Smooth muscle cell (in vitro differentiated cells): Measurements from ENCODE around the gene DEF6. TPM values are rescaled to one million over a fixed set of nuclear protein-coding genes. Genes with fewer than 3 reads are reported as not detected.

Source experiments
- DNase-seq: peaks from one replicate; lab custom pipeline; 2025; ENCODE audit not compliant: unreplicated experiment; lab: John Stamatoyannopoulos, UW
- H2AFZ ChIP-seq: fragments of 200-600 bp; sonication (generic); 2 replicates; pipeline ENCODE4 v1.6.0; 2016; ENCODE audit warnings: antibody characterized with exemption, low read depth, mild to moderate bottlenecking
- H3F3A ChIP-seq: fragments of 200-600 bp; sonication (generic); 2 replicates; pipeline ENCODE4 v1.6.0; 2017; ENCODE audit warnings: antibody characterized with exemption, low read depth
- H3K27ac ChIP-seq: fragments of 200-600 bp; sonication (generic); 2 replicates; pipeline ENCODE4 v1.5.1; 2016; ENCODE audit warnings: low read depth, mild to moderate bottlenecking
- H3K27me3 ChIP-seq: fragments of 200-600 bp; sonication (generic); 2 replicates; pipeline ENCODE4 v1.6.1; 2016; ENCODE audit warnings: low read depth, mild to moderate bottlenecking
- H3K36me3 ChIP-seq: fragments of 200-600 bp; sonication (generic); 2 replicates; pipeline ENCODE4 v1.5.1; 2016; ENCODE audit warnings: low read depth
- H3K4me1 ChIP-seq: fragments of 200-600 bp; sonication (generic); 2 replicates; pipeline ENCODE4 v1.5.1; 2016; ENCODE audit warnings: low read depth
- H3K4me2 ChIP-seq: fragments of 200-600 bp; sonication (generic); 2 replicates; pipeline ENCODE4 v1.6.0; 2016; ENCODE audit warnings: mild to moderate bottlenecking
- H3K4me3 ChIP-seq: fragments of 200-600 bp; sonication (generic); 2 replicates; pipeline ENCODE4 v1.5.1; 2016; ENCODE audit warnings: mild to moderate bottlenecking
- H3K79me2 ChIP-seq: fragments of 200-600 bp; sonication (generic); 2 replicates; pipeline ENCODE4 v1.6.0; 2016; ENCODE audit warnings: low read depth, mild to moderate bottlenecking
- H3K9ac ChIP-seq: fragments of 200-600 bp; sonication (generic); 2 replicates; pipeline ENCODE4 v1.6.0; 2016; ENCODE audit warnings: low read depth
- H3K9me3 ChIP-seq: fragments of 200-600 bp; sonication (generic); replicated peaks from 2 replicates; pipeline ENCODE4 v1.5.1; 2016; ENCODE audit warnings: low read depth
- H4K20me1 ChIP-seq: fragments of 200-600 bp; sonication (generic); 2 replicates; pipeline ENCODE4 v1.6.0; 2016; ENCODE audit warnings: low read depth
- CTCF ChIP-seq: fragments of 200-600 bp; sonication (generic); IDR thresholded peaks from 2 replicates; pipeline ENCODE4 v1.5.1; 2017; ENCODE audit warnings: borderline replicate concordance, mild to moderate bottlenecking, antibody characterized with exemption; ENCODE audit not compliant: insufficient read depth, poor library complexity, severe bottlenecking
- WGBS: methylation state at CpG from one replicate; pipeline ENCODE4 v1.1.7; 2016; ENCODE audit warnings: low lambda C conversion rate; 5-methylcytosine and 5-hydroxymethylcytosine counted together
- polyA plus RNA-seq: library from polyadenylated mRNA; unstranded; fragments of >200 nt; fragmentation: Nextera tagmentation; extraction: Ambion mirVana; gene quantifications from 2 replicates; pipeline ENCODE4 v1.2.1, GENCODE V29; 2016
- total RNA-seq: library from RNA; depleted of rRNA; stranded (reverse); fragments of >200 nt; gene quantifications from 2 replicates; pipeline ENCODE4 v1.2.3, GENCODE V29; 2014

The DEF6 gene
- total and polyA plus RNA-seq, 2 experiments from 2014 or later = 2.8 to 3.6 TPM

GRCh38 chr6:35293681-35294080 lies 3.9 kb upstream of the DEF6 start:
- Histone ChIP-seq H3K4me2 (no peak overlapping the region), H3F3A (no peaks in the 10 kb centered on the region), H3K36me3 (no peaks in the 10 kb centered on the region), H3K4me1 (peaks cover 6% of the 10 kb centered on the region), H3K9ac (no peak overlapping the region), H3K79me2 (no peaks in the 10 kb centered on the region), H3K27ac (no peak overlapping the region), H2AFZ (no peak overlapping the region), H4K20me1 (no peaks in the 10 kb centered on the region), H3K9me3 (no peaks in the 10 kb centered on the region), H3K4me3 (no peak overlapping the region), H3K27me3 (no peaks in the 10 kb centered on the region)
- no peak for TF ChIP-seq CTCF
- 96% methylated on average over 9 of the region's 9 CpGs for WGBS
- no peak for DNase-seq

GRCh38 chr6:35294308-35294945 lies 3.2 kb upstream of the DEF6 start:
- Histone ChIP-seq H3K27me3 (no peaks in the 10 kb centered on the region), H3K9me3 (no peaks in the 10 kb centered on the region), H3K9ac (no peak overlapping the region), H3F3A (no peaks in the 10 kb centered on the region), H4K20me1 (no peaks in the 10 kb centered on the region), H3K36me3 (no peaks in the 10 kb centered on the region), H3K27ac (no peak overlapping the region), H3K79me2 (no peaks in the 10 kb centered on the region), H3K4me3 (no peak overlapping the region), H2AFZ (no peak overlapping the region), H3K4me2 (no peak overlapping the region), H3K4me1 (peaks cover 6% of the 10 kb centered on the region)
- TF ChIP-seq CTCF = peak; percentile 54
- no peak for DNase-seq
- WGBS = 59% methylated on average over 10 of the region's 10 CpGs

DNA sequence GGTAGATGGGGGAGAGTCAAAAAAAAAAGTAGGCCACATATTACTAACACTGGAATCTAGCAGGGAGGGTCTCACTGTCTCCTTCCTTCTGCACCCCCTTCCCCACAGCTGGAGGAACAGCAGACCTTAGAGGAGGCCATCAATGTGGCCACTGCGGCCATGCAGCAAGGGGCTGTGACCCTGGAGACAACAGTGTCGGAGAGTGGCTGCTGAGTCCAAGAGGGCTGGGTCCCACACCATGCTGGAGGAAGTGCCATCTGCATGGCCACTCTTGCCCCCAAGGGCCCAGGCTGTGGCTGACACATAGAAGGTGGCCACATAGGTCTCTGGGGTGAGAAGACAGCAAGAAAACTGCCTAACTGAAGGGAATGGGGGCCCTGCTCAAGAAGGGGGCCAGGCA lies 2.6 kb upstream of the DEF6 start:
- no peak for TF ChIP-seq CTCF
- H3K27ac ChIP-seq = no peak overlapping the region
- no peak overlapping the region for H3K4me3 ChIP-seq
- H3K9me3 ChIP-seq = no peaks in the 10 kb centered on the region
- no peaks in the 10 kb centered on the region for H3F3A ChIP-seq
- H4K20me1 ChIP-seq = no peaks in the 10 kb centered on the region
- 97% methylated on average over 2 of the region's 2 CpGs for WGBS
- no peak overlapping the region for H3K4me2 ChIP-seq
- H3K79me2 ChIP-seq = no peaks in the 10 kb centered on the region
- DNase-seq = no peak
- no peak overlapping the region for H2AFZ ChIP-seq
- no peak overlapping the region for H3K9ac ChIP-seq
- no peaks in the 10 kb centered on the region for H3K27me3 ChIP-seq
- H3K4me1 ChIP-seq = peaks cover 6% of the 10 kb centered on the region
- no peaks in the 10 kb centered on the region for H3K36me3 ChIP-seq
